Measurements from ENCODE around the gene INPPL1.
A peak's percentile ranks its signal among the peaks of the same experiment; 100 is the strongest.

Gene INPPL1

GRCh38 chr11:72221386-72222075, 3.0 kb upstream of the INPPL1 start:
- H3K27ac ChIP-seq, result no peak overlapping the region; the same call in 1 of the 2 replicates
- no peak for TF ChIP-seq CTCF (conservative IDR thresholded peaks at IDR 0.05)

- H3K27ac ChIP-seq, result peak overlapping the region; percentile 95
Observed at GRCh38 chr11:72222106-72222891, 2.3 kb upstream of the INPPL1 start.

GRCh38 chr11:72222907-72223614, 1.5 kb upstream of the INPPL1 start:
- TF ChIP-seq CTCF (conservative IDR thresholded peaks at IDR 0.05), result no peak
- H3K27ac ChIP-seq, result peak overlapping the region; percentile 95

More at GRCh38 chr11:72222106-72222891, 2.3 kb upstream of the INPPL1 start:
- no peak for TF ChIP-seq CTCF (conservative IDR thresholded peaks at IDR 0.05)

GRCh38 chr11:72223615-72224563, 678 bp upstream of the INPPL1 start:
- peak overlapping the region; percentile 95 for H3K27ac ChIP-seq
- TF ChIP-seq CTCF (conservative IDR thresholded peaks at IDR 0.05), result no peak

GRCh38 chr11:72225411-72225951, 914 bp downstream of the INPPL1 start:
- no peak for TF ChIP-seq CTCF (conservative IDR thresholded peaks at IDR 0.05)
- peak overlapping the region; percentile 95 for H3K27ac ChIP-seq

GRCh38 chr11:72226701-72227100, 2.1 kb downstream of the INPPL1 start:
- no peak overlapping the region for H3K27ac ChIP-seq

More at GRCh38 chr11:72226701-72227100, 2.1 kb downstream of the INPPL1 start:
- TF ChIP-seq CTCF (conservative IDR thresholded peaks at IDR 0.05), result no peak

Measured in VCaP (cell line).